HepG2 (cell line): ENCODE measurements around the gene RNF213. TPM values are rescaled to one million over a fixed set of nuclear protein-coding genes. Genes with fewer than 3 reads are reported as not detected.
A peak's percentile ranks its signal among the peaks of the same experiment; 100 is the strongest.

Source experiments
- ATF3 ChIP-seq: sonication (generic); formaldehyde crosslinking; IDR thresholded peaks from 2 replicates; pipeline ENCODE4 v1.4.0; 2020; ENCODE audit warnings: missing genetic modification reagents
- BRD4 ChIP-seq: sonication (generic); formaldehyde crosslinking; IDR thresholded peaks from 2 replicates; pipeline ENCODE4 v1.4.0; 2020; ENCODE audit warnings: missing genetic modification reagents
- CBX5 ChIP-seq: sonication (generic); formaldehyde crosslinking; IDR thresholded peaks from 2 replicates; pipeline ENCODE4 v1.4.0; 2020; ENCODE audit warnings: missing genetic modification reagents, borderline replicate concordance
- CCAR2 ChIP-seq: fragments of 200-400 bp; formaldehyde crosslinking; optimal IDR thresholded peaks from 2 replicates; pipeline ENCODE3; 2018; ENCODE audit warnings: low read depth, mild to moderate bottlenecking, low read length, moderate library complexity
- CENPT ChIP-seq: sonication (generic); formaldehyde crosslinking; IDR thresholded peaks from 2 replicates; pipeline ENCODE4 v1.8.0; 2022; ENCODE audit warnings: low read depth, mild to moderate bottlenecking, moderate library complexity, missing genetic modification reagents
- GPBP1L1 ChIP-seq: sonication (generic); formaldehyde crosslinking; IDR thresholded peaks from 2 replicates; pipeline ENCODE4 v1.5.0; 2020; ENCODE audit warnings: mild to moderate bottlenecking, missing genetic modification reagents
- HIVEP1 ChIP-seq: sonication (generic); formaldehyde crosslinking; IDR thresholded peaks from 2 replicates; pipeline ENCODE4 v1.4.0; 2020; ENCODE audit warnings: mild to moderate bottlenecking, missing genetic modification reagents
- MIXL1 ChIP-seq: IDR thresholded peaks from 2 replicates; pipeline ENCODE4 v1.6.1; 2016
- MLX ChIP-seq: IDR thresholded peaks from 2 replicates; pipeline ENCODE4 v1.6.1; 2016
- MYC ChIP-seq: sonication (generic); formaldehyde crosslinking; IDR thresholded peaks from 2 replicates; pipeline ENCODE4 v1.9.0; 2021; ENCODE audit warnings: missing genetic modification reagents, borderline replicate concordance
- NCOR1 ChIP-seq: fragments of 200-600 bp; sonication (generic); IDR thresholded peaks from 2 replicates; pipeline ENCODE4 v1.7.0; 2017; ENCODE audit warnings: antibody characterized with exemption, low read length, borderline replicate concordance
- NR2F2 ChIP-seq: IDR thresholded peaks from 2 replicates; pipeline ENCODE4 v1.6.1; 2012; ENCODE audit warnings: low read depth, inconsistent platforms, borderline replicate concordance
- PAX8 ChIP-seq: sonication (generic); formaldehyde crosslinking; IDR thresholded peaks from 2 replicates; pipeline ENCODE4 v1.8.0; 2022; ENCODE audit warnings: mild to moderate bottlenecking, missing genetic modification reagents, borderline replicate concordance
- POLR2A ChIP-seq, 2 experiments: IDR thresholded peaks; 2 replicates each; pipeline ENCODE4 v1.6.1; 2011; ENCODE audit warnings: low read depth in 2 of 2, low read length in 2 of 2, mild to moderate bottlenecking in 1 of 2, moderate library complexity in 1 of 2; ENCODE audit not compliant: insufficient read depth in 1 of 2
- POLR2AphosphoS2 ChIP-seq: IDR thresholded peaks from 2 replicates; pipeline ENCODE4 v1.6.1; 2011; ENCODE audit warnings: low read depth, low read length, improper control_type of control experiment
- RFX5 ChIP-seq: IDR thresholded peaks from 2 replicates; pipeline ENCODE4 v1.6.1; 2011; ENCODE audit warnings: low read depth, low read length, improper control_type of control experiment
- TEAD3 ChIP-seq: optimal IDR thresholded peaks from 2 replicates; pipeline ENCODE3; 2016; ENCODE audit warnings: borderline replicate concordance
- ZBTB7A ChIP-seq: sonication (generic); formaldehyde crosslinking; IDR thresholded peaks from 2 replicates; pipeline ENCODE4 v1.8.0; 2022; ENCODE audit warnings: mild to moderate bottlenecking, missing genetic modification reagents
- ZFY ChIP-seq: sonication (generic); formaldehyde crosslinking; IDR thresholded peaks from 2 replicates; pipeline ENCODE4 v1.4.0; 2020; ENCODE audit warnings: missing genetic modification reagents
- ZFYVE20 ChIP-seq: sonication (generic); formaldehyde crosslinking; IDR thresholded peaks from 2 replicates; pipeline ENCODE4 v1.8.0; 2023; ENCODE audit warnings: low read depth, mild to moderate bottlenecking, moderate library complexity, missing genetic modification reagents, borderline replicate concordance
- ZNF350 ChIP-seq: sonication (generic); formaldehyde crosslinking; IDR thresholded peaks from 2 replicates; pipeline ENCODE4 v1.4.0; 2020; ENCODE audit warnings: mild to moderate bottlenecking, low read depth, missing genetic modification reagents, borderline replicate concordance
- ZNF510 ChIP-seq: sonication (generic); formaldehyde crosslinking; IDR thresholded peaks from 2 replicates; pipeline ENCODE4 v1.4.0; 2020; ENCODE audit warnings: low read depth, mild to moderate bottlenecking, missing genetic modification reagents
- ZNF615 ChIP-seq: sonication (generic); formaldehyde crosslinking; IDR thresholded peaks from 2 replicates; pipeline ENCODE4 v1.5.0; 2020; ENCODE audit warnings: mild to moderate bottlenecking, missing genetic modification reagents, borderline replicate concordance
- ZNF775 ChIP-seq: sonication (generic); formaldehyde crosslinking; IDR thresholded peaks from 2 replicates; pipeline ENCODE4 v1.4.0; 2020; ENCODE audit warnings: missing genetic modification reagents, mild to moderate bottlenecking, moderate library complexity, borderline replicate concordance
- ZNF83 ChIP-seq: sonication (generic); formaldehyde crosslinking; IDR thresholded peaks from 2 replicates; pipeline ENCODE4 v1.4.0; 2020; ENCODE audit warnings: missing genetic modification reagents, mild to moderate bottlenecking, borderline replicate concordance
- polyA plus RNA-seq, 8 experiments: library from polyadenylated mRNA; depleted of rRNA in 3 of 8; stranded (reverse) in 7 of 8; unstranded in 1 of 8; fragments of >200 nt; fragmentation: Illumina TruSeq in 4 of 8; extraction: Trizol in 4 of 8; gene quantifications; 2 replicates each; pipeline versions ENCODE4 v1.2.1 to v1.2.3, GENCODE V29; 2011 to 2016; ENCODE audit warnings: low read depth in 4 of 8, missing spikeins in 1 of 8, mixed read lengths in 1 of 8; ENCODE audit not compliant: insufficient read depth in 1 of 8
- total RNA-seq, 5 experiments: library from RNA; depleted of rRNA; stranded (reverse); fragments of >200 nt; fragmentation: Illumina TruSeq; extraction: Trizol; gene quantifications; 2 replicates each; pipeline ENCODE4 v1.2.3, GENCODE V29; 2016; ENCODE audit warnings: low read depth in 1 of 5

Gene RNF213
- total and polyA plus RNA-seq, 2 of the 13 experiments (the other 11 are each of a cell fraction or from before 2014, with no cell fraction given) = 38.6 to 38.7 TPM

- TF ChIP-seq PAX8 (CRISPR knock-in tag) = no peak
- no peak for TF ChIP-seq ZNF775 (CRISPR knock-in tag)
- no peak for TF ChIP-seq GPBP1L1
- peak; percentile 85; the same call in 1 of the 2 replicates for TF ChIP-seq ZNF510 (CRISPR knock-in tag)
- TF ChIP-seq CCAR2 = peak; percentile 91
- TF ChIP-seq MIXL1 (CRISPR knock-in tag) = peak; percentile 88
- peak; percentile 88 for TF ChIP-seq ZFY (CRISPR knock-in tag)
- TF ChIP-seq TEAD3 = peak; percentile 83
- no peak for TF ChIP-seq NCOR1
- TF ChIP-seq ZNF615 (CRISPR knock-in tag) = no peak
- peak; percentile 75; the same call in 1 of the 2 replicates for TF ChIP-seq CENPT (CRISPR knock-in tag)
- peak; percentile 94 for TF ChIP-seq ZNF350 (CRISPR knock-in tag)
- TF ChIP-seq POLR2AphosphoS2 = no peak
- TF ChIP-seq POLR2A (IDR thresholded peaks at IDR 0.05; ENCODE audit: insufficient read depth in 1 of 2, low read depth in 2 of 2, low read length in 2 of 2) = peak; percentile 44 to 74
- TF ChIP-seq MYC = peak; percentile 85
- peak; percentile 72 for TF ChIP-seq MLX (CRISPR knock-in tag)
- peak; percentile 82 for TF ChIP-seq BRD4
- no peak for TF ChIP-seq NR2F2
- TF ChIP-seq HIVEP1 (CRISPR knock-in tag) = peak; percentile 98
- TF ChIP-seq RFX5 = no peak
- 0 out of 2 replicates have a peak, but pooled peaks have one; percentile 27 for TF ChIP-seq ZFYVE20 (CRISPR knock-in tag)
- peak; percentile 41; the same call in 1 of the 2 replicates for TF ChIP-seq ATF3 (CRISPR knock-in tag)
- peak; percentile 96; the same call in 1 of the 2 replicates for TF ChIP-seq CBX5 (CRISPR knock-in tag)
- 0 out of 2 replicates have a peak, but pooled peaks have one; percentile 0 for TF ChIP-seq ZNF83 (CRISPR knock-in tag)
- peak; percentile 90 for TF ChIP-seq ZBTB7A (CRISPR knock-in tag)
Observed at GRCh38 chr17:80261159-80261894, 675 bp downstream of the RNF213 start (continued).
